Sigmoid colon (tissue), 7 donors: Measurements from ENCODE around the gene M6PR. TPM values are rescaled to one million over a fixed set of nuclear protein-coding genes. Genes with fewer than 3 reads are reported as not detected.
"Not testable (repeated sequence)": the region's sequence is repeated elsewhere in the genome, so short reads cannot be mapped to it uniquely, and the experiment has no call there.

Source experiments
- DNase-seq: peaks from one replicate; pipeline ENCODE4 v3.0.0-alpha.2; 2019
- H3K27ac ChIP-seq, 4 donors: fragments of 200-600 bp; sonication (generic); one replicate each; pipeline ENCODE4 v1.5.1; 2016 to 2019; ENCODE audit warnings: mild to moderate bottlenecking in 1 of 4
- H3K27me3 ChIP-seq, 3 donors: fragments of 200-600 bp; sonication (generic); one replicate each; pipeline ENCODE4 v1.5.1; 2019; ENCODE audit warnings: mild to moderate bottlenecking in 1 of 3
- H3K36me3 ChIP-seq, 4 donors: fragments of 200-600 bp; sonication (generic); one replicate each; pipeline ENCODE4 v1.5.1; 2016 to 2019
- H3K4me1 ChIP-seq, 4 donors: fragments of 200-600 bp; sonication (generic); one replicate each; pipeline ENCODE4 v1.5.1; 2017 to 2019
- H3K4me3 ChIP-seq, 4 donors: fragments of 200-600 bp; sonication (generic); one replicate each; pipeline ENCODE4 v1.5.1; 2017 to 2019; ENCODE audit warnings: mild to moderate bottlenecking in 2 of 4, moderate library complexity in 1 of 4
- H3K9me3 ChIP-seq, 4 donors: fragments of 200-600 bp in 3 of 4; sonication (generic) in 3 of 4; one replicate each; pipeline versions ENCODE4 v1.5.1 to v1.6.1; 2013 to 2019
- CTCF ChIP-seq, 4 experiments: fragments of 450-650 bp in 3 of 4; fragments of 200-600 bp in 1 of 4; IDR thresholded peaks; one replicate each; pipeline ENCODE4 v1.5.1; 2016 to 2019; ENCODE audit warnings: antibody characterized with exemption in 4 of 4, mild to moderate bottlenecking in 3 of 4, moderate library complexity in 2 of 4
- EP300 ChIP-seq, 4 donors: sonication (generic); formaldehyde crosslinking; IDR thresholded peaks; one replicate each; pipeline ENCODE4 v1.6.1; 2017; ENCODE audit warnings: antibody characterized with exemption in 4 of 4
- POLR2A ChIP-seq, 2 donors: fragments of 450-650 bp; IDR thresholded peaks; one replicate each; pipeline ENCODE4 v1.6.1; 2016; ENCODE audit warnings: antibody characterized with exemption in 2 of 2, mild to moderate bottlenecking in 2 of 2, moderate library complexity in 2 of 2
- POLR2AphosphoS5 ChIP-seq, 4 donors: sonication (generic); formaldehyde crosslinking; IDR thresholded peaks; one replicate each; pipeline ENCODE4 v1.6.1; 2017; ENCODE audit warnings: antibody characterized with exemption in 4 of 4
- WGBS, 2 donors: extraction: QIAGEN DNeasy Blood & Tissue Kit; methylation state at CpG; one replicate each; pipeline ENCODE4 v1.1.7; 2013; 5-methylcytosine and 5-hydroxymethylcytosine counted together
- intact Hi-C: fragments of 100-400 bp; cut with DNase I; formaldehyde crosslinking; loops from one replicate; pipeline ENCODE4 v1.15.1; 2023
- polyA plus RNA-seq, 3 donors: library from polyadenylated mRNA; stranded (reverse); fragments of 200-250 nt; gene quantifications; one replicate each; pipeline ENCODE4 v1.2.3, GENCODE V29; 2013
- total RNA-seq, 4 donors: library from RNA; depleted of rRNA; stranded (reverse); fragments of >200 nt; gene quantifications; one replicate each; pipeline ENCODE4 v1.1.0, GENCODE V29; 2016
- donor health status: healthy with polysubstance abuse.
- donor health status: Bipolar disorder and iron deficiency.
- donor health status: healthy.

The M6PR gene
- total and polyA plus RNA-seq, 7 donors, result 18.0 to 97.0 (median 63.5) TPM

- intact Hi-C loops, result no loop called here
- Histone ChIP-seq H3K9me3 (no peaks in the 10 kb centered on the region), H3K36me3 (peaks cover 0 to 75% (median 25%) of the 10 kb centered on the region in 4 donors), H3K4me3 (no peak overlapping the region), H3K4me1 (no peaks in the 10 kb centered on the region), H3K27ac (no peak overlapping the region), H3K27me3 (no peaks in the 10 kb centered on the region)
- 96 to 97% methylated on average over 7 of the region's 7 CpGs for WGBS, 2 donors
- TF ChIP-seq CTCF (IDR thresholded peaks at IDR 0.05) (no peak), EP300 (IDR thresholded peaks at IDR 0.05) (no peak), POLR2AphosphoS5 (IDR thresholded peaks at IDR 0.05) (no peak), POLR2A (IDR thresholded peaks at IDR 0.05) (no peak)
- DNase-seq, result no peak
Measured at GRCh38 chr12:8936735-8937134, 12.7 kb downstream of the M6PR start.

GRCh38 chr12:8934080-8934479 lies 15.4 kb downstream of the M6PR start:
- intact Hi-C loops, H3K4me1 ChIP-seq, H3K9me3 ChIP-seq, DNase-seq, H3K27me3 ChIP-seq, H3K27ac ChIP-seq, H3K4me3 ChIP-seq: not testable (repeated sequence)
- 95 to 96% methylated on average over 4 of the region's 4 CpGs for WGBS, 2 donors
- peaks cover under 1 to 91% (median 29%) of the 10 kb centered on the region in 4 donors for H3K36me3 ChIP-seq

GRCh38 chr12:8932464-8932863 lies 17.0 kb downstream of the M6PR start:
- H3K36me3 ChIP-seq, result peaks cover 6 to 83% (median 24%) of the 10 kb centered on the region in 4 donors
- H3K4me1 ChIP-seq, H3K27me3 ChIP-seq, H3K9me3 ChIP-seq, DNase-seq, intact Hi-C loops, H3K27ac ChIP-seq, H3K4me3 ChIP-seq: not testable (repeated sequence)
- WGBS, 2 donors, result 92 to 96% methylated on average over 3 of the region's 3 CpGs

GRCh38 chr12:8930655-8931323 lies 18.7 kb downstream of the M6PR start:
- 63 to 87% methylated on average over 4 of the region's 4 CpGs for WGBS, 2 donors
- H3K27me3 ChIP-seq, result not testable (repeated sequence)
- peaks cover 6 to 71% (median 20%) of the 10 kb centered on the region in 4 donors for H3K36me3 ChIP-seq

GRCh38 chr12:8922544-8922943 lies 26.9 kb downstream of the M6PR start:
- WGBS, 2 donors, result 97% methylated on average over 5 of the region's 5 CpGs

More at GRCh38 chr12:8930655-8931323, 18.7 kb downstream of the M6PR start:
- H3K9me3 ChIP-seq, H3K4me1 ChIP-seq, H3K27ac ChIP-seq, H3K4me3 ChIP-seq, intact Hi-C loops, DNase-seq: not testable (repeated sequence)

GRCh38 chr12:8919643-8920042 lies 29.8 kb downstream of the M6PR start:
- H3K36me3 ChIP-seq, result peaks cover 4 to 59% (median 18%) of the 10 kb centered on the region in 4 donors
- peaks cover 0 to 16% (median 13%) of the 10 kb centered on the region in 4 donors for H3K4me1 ChIP-seq
- H3K4me3 ChIP-seq, H3K27me3 ChIP-seq, DNase-seq, H3K27ac ChIP-seq, H3K9me3 ChIP-seq: not testable (repeated sequence)
- 91% methylated on average over 4 of the region's 4 CpGs for WGBS, 2 donors
- intact Hi-C loops, result loop anchor here (10.0 kb wide), 2 partner anchors 145 to 1295 kb away; partner anchors contain the start of gene GABARAPL1

More at GRCh38 chr12:8922544-8922943, 26.9 kb downstream of the M6PR start:
- H3K27ac ChIP-seq, result no peak overlapping the region
- TF ChIP-seq POLR2A (IDR thresholded peaks at IDR 0.05) (no peak), POLR2AphosphoS5 (IDR thresholded peaks at IDR 0.05) (no peak), CTCF (IDR thresholded peaks at IDR 0.05) (no peak), EP300 (IDR thresholded peaks at IDR 0.05) (no peak)
- no peak overlapping the region for H3K4me3 ChIP-seq
- intact Hi-C loops, result no loop called here
- no peaks in the 10 kb centered on the region for H3K9me3 ChIP-seq
- no peaks in the 10 kb centered on the region for H3K4me1 ChIP-seq
- H3K36me3 ChIP-seq, result peaks cover 4 to 73% (median 19%) of the 10 kb centered on the region in 4 donors
- no peaks in the 10 kb centered on the region for H3K27me3 ChIP-seq
- no peak for DNase-seq

- H3K4me1 ChIP-seq, result peaks cover 0 to 25% (median 21%) of the 10 kb centered on the region in 4 donors
- 86 to 87% methylated on average over 1 of the region's 1 CpG for WGBS, 2 donors
- intact Hi-C loops, result loop anchor here (10.0 kb wide), 2 partner anchors 147 to 1297 kb away; partner anchors contain the start of gene GABARAPL1
- H3K27ac ChIP-seq, result no peak overlapping the region
- TF ChIP-seq EP300 (IDR thresholded peaks at IDR 0.05) (no peak), POLR2A (IDR thresholded peaks at IDR 0.05) (no peak), CTCF (IDR thresholded peaks at IDR 0.05) (no peak), POLR2AphosphoS5 (IDR thresholded peaks at IDR 0.05) (no peak)
- no peaks in the 10 kb centered on the region for H3K9me3 ChIP-seq
- H3K4me3 ChIP-seq, result no peak overlapping the region
- no peaks in the 10 kb centered on the region for H3K27me3 ChIP-seq
- peaks cover 4 to 46% (median 15%) of the 10 kb centered on the region in 4 donors for H3K36me3 ChIP-seq
- no peak for DNase-seq
Measured at GRCh38 chr12:8917751-8918150, 31.7 kb downstream of the M6PR start.
